Thyroid gland (tissue), 4 donors: Measurements from ENCODE around the gene CTNNB1.

Experiments
- CTCF ChIP-seq, 6 experiments: fragments of 200-600 bp in 3 of 6; fragments of 450-650 bp in 3 of 6; sonication (generic) in 3 of 6; IDR thresholded peaks; one replicate each; pipeline ENCODE4 v1.5.1; 2016 to 2019; ENCODE audit warnings: antibody characterized with exemption in 6 of 6, mild to moderate bottlenecking in 2 of 6, inconsistent platforms in 1 of 6, moderate library complexity in 1 of 6
- POLR2A ChIP-seq, 2 donors: fragments of 450-650 bp; IDR thresholded peaks; one replicate each; pipeline ENCODE4 v1.6.1; 2017; ENCODE audit warnings: antibody characterized with exemption in 2 of 2, mild to moderate bottlenecking in 2 of 2, moderate library complexity in 1 of 2

GRCh38 chr3:41248525-41248924, 49.2 kb downstream of the CTNNB1 start:
- no peak for TF ChIP-seq POLR2A (IDR thresholded peaks at IDR 0.05)
- TF ChIP-seq CTCF (IDR thresholded peaks at IDR 0.05), result no peak
